GM18909 (cell line): Measurements from ENCODE around the gene LYZL1.
"Not testable (repeated sequence)": the region's sequence is repeated elsewhere in the genome, so short reads cannot be mapped to it uniquely, and the experiment has no call there.

ENCODE experiments used
- ATAC-seq: cut with Tn5 transposase; IDR thresholded peaks from one replicate; pipeline ENCODE4 v1.9.1; 2021; ENCODE audit warnings: mild to moderate bottlenecking; ENCODE audit not compliant: unreplicated experiment, poor library complexity

The LYZL1 gene

DNA sequence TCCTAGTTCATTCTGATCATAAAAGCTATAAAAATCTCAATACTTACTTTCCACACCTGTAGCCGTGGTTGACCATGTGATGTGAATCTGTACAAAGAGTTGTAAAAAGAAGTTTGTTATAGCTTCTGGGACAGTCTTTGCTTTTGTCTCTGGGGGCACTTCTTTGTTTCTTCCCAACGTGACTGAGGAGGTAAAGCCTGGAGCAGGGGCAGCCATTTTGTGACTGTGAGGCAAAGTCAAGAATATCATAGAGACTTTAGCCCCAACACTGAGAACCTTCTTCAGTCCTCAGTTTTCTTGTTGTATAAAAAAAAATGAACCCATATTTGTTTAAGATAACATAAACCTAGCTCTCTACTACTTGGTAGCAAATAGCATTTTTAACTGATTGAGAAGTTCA, 29.4 kb upstream of the LYZL1 start:
- no peak for ATAC-seq

DNA sequence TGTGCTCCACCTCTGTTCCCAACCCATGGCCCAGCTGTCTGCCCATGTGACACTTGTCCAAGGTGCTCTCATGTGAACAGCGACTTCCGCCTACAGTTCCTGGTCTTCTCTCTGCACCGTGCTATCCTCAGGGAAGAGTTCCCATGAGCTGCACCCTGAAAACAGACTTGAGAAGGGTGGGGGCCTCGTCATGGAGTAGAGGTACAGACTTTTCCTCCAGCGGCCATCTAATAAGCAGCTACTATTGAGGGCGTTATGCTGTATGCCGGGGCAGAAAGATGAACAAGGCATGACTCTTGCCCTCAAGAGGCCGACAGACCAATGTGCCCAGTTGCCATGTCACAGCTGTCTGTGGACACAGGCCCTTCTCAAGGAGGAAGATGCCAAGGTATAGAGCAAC, 25.4 kb upstream of the LYZL1 start:
- ATAC-seq = no peak

DNA sequence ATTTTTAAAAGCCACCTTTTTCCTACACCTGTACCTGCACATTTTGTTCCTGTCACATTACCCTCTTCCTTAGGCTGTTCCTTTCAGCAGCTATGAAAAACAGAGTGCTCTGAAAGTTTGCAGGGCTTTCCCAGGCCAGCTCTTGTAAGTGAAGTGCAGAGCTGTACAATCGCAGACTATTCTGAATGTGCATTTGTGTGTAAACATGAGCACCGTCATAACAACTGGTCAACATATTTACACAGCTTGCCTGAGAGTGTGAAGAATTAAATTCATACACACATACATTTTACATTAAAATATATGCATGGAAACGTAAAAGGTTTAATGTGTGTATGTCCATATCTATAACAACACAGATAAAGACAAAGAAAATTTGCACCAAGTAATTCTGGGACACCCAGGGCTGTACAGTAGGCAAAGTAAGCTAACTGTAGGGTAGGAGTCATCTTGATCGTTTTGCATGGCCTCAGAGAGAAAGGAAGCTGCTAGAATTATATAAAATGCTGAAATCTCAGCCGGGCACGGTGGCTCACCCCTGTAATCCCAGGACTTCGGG, 23.6 kb upstream of the LYZL1 start:
- ATAC-seq = no peak

DNA sequence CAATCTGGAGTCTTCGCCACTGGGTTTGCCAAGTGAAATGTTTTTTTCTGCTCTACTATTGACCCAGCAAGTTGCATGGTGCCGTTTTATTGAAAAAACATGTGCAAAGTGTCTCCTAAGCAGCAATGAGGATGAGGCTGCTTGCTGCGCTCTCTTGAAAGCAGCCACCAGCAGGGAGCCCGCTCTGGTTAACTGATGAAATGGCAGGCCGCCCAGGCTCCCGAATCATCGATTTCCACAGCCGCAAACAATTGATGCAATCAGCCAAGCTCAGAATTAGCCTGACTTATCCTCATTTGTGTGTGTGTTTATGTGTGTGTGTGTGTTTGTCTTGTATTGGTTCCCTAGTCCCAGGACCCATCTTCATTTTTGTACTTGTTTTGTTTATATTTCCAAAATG, 22.2 kb upstream of the LYZL1 start:
- ATAC-seq = no peak

DNA sequence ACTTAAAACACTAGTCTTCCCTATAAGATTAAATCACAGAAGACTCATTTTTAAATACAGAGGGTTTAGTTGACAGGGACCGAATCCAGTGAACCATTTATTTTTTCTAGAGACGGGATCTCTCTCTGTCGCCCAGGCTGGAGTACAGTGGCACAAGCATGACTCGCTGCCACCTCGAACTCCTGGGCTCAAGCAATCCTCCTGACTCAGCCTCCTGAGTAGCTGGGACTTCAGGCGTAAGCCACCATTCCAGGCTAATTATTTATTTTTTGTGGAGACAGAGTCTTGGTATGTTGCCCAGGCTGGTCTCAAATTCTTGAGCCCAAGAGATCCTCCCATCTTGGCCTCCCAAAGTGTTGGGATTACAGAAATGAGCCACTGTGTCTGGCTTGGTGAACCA, 20.9 kb upstream of the LYZL1 start:
- ATAC-seq = no peak

DNA sequence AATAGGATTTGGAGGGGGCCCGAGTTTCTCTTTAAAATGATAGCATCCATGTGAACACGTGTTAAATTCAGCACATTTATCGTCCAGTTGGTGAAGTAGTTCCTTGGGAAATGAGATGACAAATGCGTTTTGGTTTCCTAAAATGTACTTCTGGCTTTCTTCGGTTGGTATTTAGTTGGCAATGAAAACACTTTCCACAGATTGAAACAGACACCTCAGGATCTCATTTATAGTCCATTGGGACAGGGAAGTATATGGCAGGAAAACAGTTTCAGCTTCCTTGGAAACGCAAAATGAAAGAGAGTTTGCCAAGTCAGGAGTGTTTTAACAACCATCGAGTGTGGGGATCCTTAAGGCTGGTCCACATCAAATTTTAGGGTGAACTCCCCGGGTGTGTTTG, 19.4 kb upstream of the LYZL1 start:
- no peak for ATAC-seq

DNA sequence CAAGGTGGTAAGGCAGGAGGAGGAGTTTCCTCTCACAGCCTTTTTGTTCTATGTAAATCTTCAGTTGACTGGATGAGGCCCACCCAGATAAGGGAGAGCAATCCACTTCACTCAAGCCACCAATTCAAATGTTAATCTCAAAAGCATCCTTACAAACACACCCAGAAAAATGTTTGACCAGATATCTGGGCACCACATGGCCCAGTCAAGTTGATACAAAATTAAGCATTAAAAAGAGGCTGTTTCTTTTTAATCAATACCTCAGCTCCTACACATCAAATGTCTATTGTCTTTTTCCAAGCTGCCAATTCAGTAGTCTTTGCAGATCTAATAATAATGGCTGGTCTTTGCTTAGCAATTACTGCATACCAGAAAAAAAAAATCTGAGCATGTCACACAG, 18.0 kb upstream of the LYZL1 start:
- ATAC-seq = no peak

DNA sequence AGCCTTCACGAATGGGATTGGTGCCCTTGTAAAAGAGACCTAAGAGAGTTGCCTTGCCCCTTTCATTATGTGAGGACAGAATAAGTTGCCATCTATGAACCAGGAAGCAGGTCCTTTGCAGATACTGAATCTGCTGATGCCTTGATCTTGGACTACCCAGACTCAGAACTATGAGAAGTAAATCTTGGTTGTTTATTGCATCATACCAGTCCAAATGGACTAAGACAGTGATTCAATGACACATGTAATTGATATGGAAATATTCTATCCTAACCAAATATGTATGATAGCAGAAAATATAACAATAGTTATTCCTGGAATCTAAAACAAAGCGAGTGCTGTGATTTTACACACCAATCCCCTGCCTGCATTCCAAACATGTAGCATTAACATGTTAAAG, 17.0 kb upstream of the LYZL1 start:
- ATAC-seq = no peak

DNA sequence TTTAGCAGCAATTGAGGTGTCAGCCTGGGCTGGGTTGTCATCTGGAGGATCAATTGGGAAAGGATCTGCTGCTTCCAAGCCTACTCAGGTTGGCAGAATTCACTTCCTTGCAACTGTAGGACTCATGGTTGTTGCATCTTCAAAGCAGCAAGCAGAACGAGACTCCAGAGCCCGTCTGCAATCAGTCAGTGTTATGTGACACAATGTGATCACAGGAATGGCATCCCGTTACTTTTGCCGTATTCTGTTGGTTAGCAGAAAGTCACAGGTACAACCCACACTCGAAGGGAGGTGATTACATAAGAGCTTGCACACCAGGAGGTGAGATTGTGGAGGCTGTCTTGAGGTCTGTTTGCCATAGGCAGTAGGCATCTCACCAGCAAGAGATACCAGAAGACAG, 15.4 kb upstream of the LYZL1 start:
- no peak for ATAC-seq

DNA sequence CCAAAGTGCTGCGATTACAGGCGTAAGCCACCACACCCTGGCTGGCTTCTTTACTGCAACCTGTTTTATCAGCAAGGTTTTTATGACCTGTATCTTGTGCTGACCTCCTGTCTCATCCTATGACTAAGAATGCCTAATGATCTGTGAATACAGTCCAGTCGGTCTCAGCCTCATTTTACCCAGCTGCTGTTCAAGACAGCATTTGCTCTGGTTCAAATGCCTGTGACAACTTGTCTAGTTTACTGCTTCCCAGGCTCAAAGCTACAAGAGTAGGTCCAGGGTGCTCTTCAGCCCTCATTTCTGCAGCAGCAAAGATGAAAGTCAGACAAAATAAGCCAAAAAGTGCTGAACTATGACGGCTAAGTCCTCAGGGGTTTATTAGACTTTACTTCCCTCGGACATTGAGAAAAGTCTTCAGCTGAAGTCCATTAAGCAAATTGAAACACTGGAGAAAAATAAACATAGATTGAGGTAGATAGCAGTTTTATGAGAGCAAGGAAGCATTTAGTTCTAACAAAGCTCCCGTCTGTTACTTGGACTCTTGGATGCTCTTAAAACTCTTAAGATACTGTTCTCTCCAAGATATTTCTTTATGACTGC, 12.5 kb upstream of the LYZL1 start:
- ATAC-seq = no peak

DNA sequence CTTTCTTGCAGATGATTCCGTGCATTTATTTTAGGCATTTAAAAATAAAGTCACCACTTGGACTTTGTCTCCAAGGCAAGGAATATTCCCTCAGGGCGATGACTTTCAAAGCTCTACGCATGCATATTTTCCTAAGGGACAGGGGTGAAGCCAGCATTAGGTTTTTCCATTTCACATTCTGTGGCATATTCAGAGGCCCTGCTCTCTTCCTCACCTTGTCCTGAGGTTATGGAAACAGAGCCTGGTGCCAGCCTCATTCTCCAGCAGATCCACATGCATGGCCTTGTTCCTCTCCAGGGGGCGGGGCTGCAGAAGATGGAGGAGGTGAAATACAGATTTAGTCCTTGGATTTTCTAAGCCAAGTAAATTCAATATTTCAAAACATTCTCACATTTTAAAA, 11.6 kb upstream of the LYZL1 start:
- ATAC-seq = no peak

DNA sequence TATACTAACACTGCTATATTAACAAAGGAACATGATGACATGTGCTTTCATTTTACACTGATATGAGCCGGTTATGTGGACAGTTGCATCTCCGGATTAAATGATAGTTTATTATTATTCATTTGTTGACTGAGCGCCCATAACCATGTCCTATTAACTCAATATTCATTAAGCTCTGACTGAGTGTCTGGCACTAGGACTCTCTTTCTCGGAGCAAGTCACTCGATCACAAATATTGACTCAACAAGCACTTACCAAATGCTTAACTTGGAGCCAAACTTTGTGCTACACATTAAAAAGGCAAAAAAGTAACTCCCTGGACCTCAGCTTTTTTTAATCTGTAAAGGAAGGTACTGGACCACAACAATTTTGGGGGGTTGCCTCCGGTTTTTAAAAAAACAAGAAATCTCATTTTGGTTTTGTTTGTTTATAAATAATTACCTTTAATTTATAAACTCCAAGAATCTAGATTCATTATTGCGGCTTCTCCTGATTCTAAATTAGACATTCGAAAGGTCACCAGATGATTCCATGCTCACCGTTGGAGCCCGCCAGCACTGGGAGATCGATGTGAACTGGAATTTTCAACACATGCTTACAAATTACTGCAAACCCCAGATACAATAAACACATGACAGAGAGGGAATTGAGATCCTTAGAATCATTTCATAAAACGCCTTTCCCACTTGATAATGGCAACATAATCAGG, 8.9 kb upstream of the LYZL1 start:
- no peak for ATAC-seq

DNA sequence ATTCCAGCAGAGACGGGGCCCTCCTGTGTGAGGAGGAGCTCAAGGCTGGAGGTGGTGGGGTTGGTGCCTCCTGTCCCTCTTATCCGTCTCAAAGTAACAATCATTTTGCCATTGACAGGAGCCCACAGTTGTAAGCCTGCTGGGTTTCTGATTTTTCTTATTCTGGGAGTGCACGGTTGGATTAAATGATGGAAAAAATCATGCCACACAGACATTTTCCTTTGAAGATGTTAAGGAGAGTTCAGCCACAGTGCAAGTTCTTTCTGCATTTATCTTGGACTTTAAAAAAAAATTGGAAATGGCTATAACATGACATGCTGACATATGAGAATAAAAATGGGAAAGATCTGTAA, 8.4 kb upstream of the LYZL1 start:
- no peak for ATAC-seq

DNA sequence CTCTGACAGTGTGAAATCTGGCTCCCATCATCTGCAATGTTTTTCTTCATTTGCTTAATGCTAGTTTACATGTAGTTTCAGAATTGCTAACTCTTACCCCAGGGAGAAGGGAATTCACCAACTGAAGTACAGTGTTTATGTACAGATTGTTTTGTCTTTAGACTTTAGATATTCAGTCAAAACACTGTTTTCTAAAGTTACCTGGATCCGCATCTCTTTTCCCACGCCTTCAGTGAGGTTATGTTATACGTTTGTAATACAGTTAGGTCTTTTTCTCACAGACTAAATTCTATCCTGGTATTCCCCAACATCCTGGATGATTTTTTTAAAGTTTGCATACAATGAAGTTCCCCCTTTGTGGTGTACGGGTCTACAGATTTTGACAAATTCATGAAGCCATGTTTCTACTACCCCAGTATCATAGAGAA, 3.2 kb upstream of the LYZL1 start:
- ATAC-seq = peak; percentile 63

DNA sequence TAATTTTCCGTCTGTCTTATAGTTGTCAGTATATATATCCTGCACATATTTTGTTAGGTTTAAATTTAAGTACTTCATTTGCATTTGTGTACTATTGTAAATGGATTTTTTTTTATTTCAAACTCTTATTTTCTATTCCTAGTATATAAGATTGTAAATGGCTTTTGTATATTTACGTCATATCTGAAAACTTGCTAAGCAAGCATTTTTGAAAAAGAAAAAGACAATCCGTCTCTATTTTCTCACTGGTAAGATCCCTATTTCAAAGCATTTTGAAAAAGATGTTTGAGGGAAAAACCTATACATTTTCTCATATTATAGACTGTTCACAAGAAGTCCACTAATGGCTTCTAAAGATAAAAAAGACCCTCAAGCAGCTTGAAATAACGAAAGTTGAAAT, 1.2 kb upstream of the LYZL1 start:
- ATAC-seq = no peak

DNA sequence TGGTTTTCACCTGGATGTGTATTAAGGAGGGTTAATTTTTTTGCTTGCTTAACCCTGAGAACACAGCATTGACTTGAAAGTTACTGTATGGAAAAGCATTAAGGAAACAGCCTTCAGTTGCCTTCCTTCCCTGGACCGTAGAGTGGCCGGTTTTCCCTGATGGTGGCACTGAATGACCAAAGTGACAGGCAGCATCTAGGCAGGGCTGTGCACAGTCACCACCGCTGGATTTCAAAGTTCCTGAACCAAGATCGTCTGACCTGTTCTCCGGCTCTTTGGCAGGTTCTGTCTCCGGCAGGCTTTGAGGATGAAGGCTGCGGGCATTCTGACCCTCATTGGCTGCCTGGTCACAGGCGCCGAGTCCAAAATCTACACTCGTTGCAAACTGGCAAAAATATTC, 2.7 kb downstream of the LYZL1 start:
- not testable (repeated sequence) for ATAC-seq

DNA sequence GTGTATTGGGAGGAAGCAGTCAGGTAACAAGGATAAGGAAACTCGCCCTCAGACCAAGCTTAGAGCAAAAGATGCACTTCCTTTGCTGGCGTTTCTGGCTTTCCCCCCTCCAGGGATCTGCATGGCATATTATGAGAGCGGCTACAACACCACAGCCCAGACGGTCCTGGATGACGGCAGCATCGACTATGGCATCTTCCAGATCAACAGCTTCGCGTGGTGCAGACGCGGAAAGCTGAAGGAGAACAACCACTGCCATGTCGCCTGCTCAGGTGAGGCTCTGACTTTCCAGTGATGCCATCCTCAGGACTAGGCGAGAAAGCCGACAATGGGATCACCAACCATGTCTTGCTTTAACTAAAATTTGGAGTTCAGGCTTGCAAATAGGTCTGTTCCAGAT, 3.5 kb downstream of the LYZL1 start:
- ATAC-seq = not testable (repeated sequence)

DNA sequence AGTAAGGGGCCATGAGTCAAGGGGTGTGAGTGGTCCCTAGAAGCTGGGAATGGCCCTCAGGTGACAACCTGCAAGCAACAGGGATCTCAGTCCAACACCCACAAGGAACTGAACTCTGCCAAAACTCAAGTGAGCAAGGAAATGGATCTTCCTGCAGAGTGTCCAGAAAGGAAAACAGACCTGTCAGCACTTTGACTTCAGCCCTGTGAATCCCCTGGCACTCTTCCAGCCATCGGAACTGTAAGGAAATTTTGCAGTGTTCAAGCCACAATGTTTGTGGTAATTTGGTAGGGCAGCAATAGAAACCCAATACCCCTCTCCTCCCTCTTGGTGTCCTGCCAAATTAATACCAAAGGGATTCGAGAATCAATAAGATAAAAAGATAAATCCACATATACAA, 6.9 kb downstream of the LYZL1 start:
- no peak for ATAC-seq

DNA sequence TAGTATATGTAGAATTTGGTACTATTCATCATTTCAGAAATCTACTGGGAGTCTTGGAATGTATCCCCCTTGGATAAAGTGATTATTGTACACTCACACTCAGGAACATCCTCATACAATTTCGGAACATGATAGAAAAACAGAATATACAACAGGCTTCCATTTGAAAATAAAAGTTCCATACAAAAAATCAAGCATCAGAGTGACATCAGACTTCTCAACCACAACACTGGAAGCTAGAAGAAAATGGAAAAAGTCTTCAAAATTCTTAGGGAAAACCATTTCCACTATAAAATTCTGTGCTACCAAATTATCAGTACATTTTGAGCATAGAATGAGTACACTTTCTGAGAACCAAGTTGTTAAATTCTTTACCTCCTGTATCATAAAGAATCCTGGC, 8.8 kb downstream of the LYZL1 start:
- ATAC-seq = no peak

DNA sequence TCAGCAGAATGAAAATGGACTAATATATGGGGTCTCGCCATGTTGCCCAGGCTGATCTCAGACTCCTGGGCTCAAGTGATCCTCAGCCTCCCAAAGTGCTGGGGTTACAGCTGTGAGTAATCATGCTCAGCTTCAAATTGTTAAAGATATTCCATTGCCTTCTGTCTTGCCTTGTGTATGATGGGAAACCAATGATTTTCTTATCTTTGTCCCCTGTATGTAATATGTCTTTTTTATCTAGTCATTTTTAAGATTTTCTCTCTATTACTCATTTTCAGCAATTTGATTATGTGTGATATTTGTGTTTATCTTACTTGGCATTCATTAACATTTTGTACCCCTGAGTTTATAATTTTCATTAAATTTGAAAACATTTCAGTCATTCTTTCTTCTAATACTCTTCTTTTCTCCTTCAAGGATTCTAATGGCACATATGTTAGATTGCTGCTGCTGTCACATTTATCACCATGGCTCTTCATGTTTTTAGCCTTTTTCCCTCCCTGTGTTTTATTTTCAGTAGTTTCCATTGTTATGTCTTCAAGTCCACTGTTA, 12.6 kb downstream of the LYZL1 start:
- ATAC-seq = no peak

DNA sequence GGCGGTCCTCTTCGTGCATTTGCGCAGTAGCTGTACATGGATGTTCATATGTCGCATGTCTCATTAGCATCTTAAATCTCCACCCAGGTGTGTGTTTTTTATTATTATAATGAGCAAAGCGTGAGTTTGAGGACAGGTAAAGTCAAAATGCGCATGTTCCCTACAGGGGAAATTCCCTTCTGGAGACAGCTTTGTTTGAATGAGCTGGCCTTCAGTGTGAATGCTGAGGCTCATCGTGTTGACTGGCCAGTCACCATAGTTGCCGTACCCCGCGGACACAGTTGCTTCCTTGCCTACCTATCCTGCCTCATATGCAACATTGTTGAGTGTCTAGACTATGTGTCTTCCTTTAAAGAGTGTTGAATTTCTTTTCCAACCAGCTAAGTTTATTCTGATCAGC, 13.6 kb downstream of the LYZL1 start:
- no peak for ATAC-seq
